Kidney epithelial cell (primary cell): ENCODE data around the gene SPATS1. TPM values are rescaled to one million over a fixed set of nuclear protein-coding genes. Genes with fewer than 3 reads are reported as not detected.
A peak's percentile ranks its signal among the peaks of the same experiment; 100 is the strongest.
"Not testable (repeated sequence)": the region's sequence is repeated elsewhere in the genome, so short reads cannot be mapped to it uniquely, and the experiment has no call there.

ENCODE experiments used
- DNase-seq: peaks from one replicate; pipeline ENCODE4 v3.0.0-alpha.2; 2010; ENCODE audit warnings: low read depth
- H3K27me3 ChIP-seq: 2 replicates; pipeline ENCODE4 v1.6.0; 2011; ENCODE audit warnings: low read length; ENCODE audit not compliant: control insufficient read depth, insufficient read depth
- H3K36me3 ChIP-seq: 2 replicates; pipeline ENCODE4 v1.5.1; 2011; ENCODE audit warnings: low read length; ENCODE audit not compliant: control insufficient read depth, insufficient read depth
- H3K4me3 ChIP-seq: 2 replicates; pipeline ENCODE4 v1.5.1; 2011; ENCODE audit warnings: low read depth, mild to moderate bottlenecking, control low read depth, low read length
- total RNA-seq: library from RNA; depleted of rRNA; stranded (reverse); fragments of >200 nt; gene quantifications from 2 replicates; pipeline ENCODE4 v1.2.3, GENCODE V29; 2015
- TF ChIP-seq, protein P1 (sequence below): IDR thresholded peaks from 2 replicates; pipeline ENCODE4 v1.5.1; 2011; ENCODE audit warnings: mild to moderate bottlenecking, moderate library complexity, low read length, control low read depth, inconsistent platforms; ENCODE audit not compliant: insufficient read depth, poor library complexity, severe bottlenecking

SPATS1 gene
- total RNA-seq, 1 donor from 2014 or later: not detected

DNA sequence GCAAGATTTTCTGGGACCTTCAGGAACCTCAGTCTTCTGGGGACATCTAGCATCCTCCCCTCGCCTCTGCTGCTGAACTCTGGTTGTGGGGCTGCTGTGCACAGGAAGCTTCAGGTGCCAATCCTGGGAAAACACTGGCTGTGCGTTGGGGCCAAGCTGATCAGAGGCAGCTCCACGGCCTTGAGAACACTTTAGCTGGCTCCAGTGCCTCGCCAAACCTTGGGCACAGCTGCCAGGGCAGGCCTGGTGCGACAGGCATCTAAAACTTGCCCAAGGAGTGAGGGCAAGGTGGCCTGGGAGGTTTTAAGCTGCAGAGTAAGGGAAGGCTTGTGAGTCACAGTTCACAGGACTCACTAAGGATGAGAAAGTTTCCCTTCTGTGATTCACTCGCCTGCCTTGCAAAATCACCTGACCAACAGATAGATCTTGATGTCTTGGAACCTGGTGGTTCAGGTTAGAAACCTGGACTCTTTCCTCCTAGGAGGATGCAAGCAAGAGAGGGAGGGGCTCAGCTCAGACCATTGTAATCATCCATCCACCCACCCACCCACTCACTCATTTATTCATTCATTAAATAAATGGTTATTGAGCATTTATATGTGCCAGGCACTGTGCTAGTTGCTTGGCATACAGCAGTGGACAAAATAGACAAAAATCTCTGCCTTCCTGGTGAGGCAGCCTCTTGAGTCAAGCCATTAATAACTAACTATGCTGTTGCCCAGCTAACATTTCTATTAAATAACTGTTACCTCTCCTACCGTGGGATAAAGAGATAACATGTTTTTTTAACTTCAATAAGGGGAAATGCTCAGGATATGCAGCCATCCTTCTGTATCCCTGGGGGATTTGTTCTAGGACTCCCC, 2.5 kb upstream of the SPATS1 start:
- peaks cover 32% of the 10 kb centered on the region for H3K27me3 ChIP-seq
- H3K36me3 ChIP-seq: no peaks in the 10 kb centered on the region
- no peak overlapping the region for H3K4me3 ChIP-seq
- peak; percentile 83 for DNase-seq
- TF ChIP-seq, protein P1, sequence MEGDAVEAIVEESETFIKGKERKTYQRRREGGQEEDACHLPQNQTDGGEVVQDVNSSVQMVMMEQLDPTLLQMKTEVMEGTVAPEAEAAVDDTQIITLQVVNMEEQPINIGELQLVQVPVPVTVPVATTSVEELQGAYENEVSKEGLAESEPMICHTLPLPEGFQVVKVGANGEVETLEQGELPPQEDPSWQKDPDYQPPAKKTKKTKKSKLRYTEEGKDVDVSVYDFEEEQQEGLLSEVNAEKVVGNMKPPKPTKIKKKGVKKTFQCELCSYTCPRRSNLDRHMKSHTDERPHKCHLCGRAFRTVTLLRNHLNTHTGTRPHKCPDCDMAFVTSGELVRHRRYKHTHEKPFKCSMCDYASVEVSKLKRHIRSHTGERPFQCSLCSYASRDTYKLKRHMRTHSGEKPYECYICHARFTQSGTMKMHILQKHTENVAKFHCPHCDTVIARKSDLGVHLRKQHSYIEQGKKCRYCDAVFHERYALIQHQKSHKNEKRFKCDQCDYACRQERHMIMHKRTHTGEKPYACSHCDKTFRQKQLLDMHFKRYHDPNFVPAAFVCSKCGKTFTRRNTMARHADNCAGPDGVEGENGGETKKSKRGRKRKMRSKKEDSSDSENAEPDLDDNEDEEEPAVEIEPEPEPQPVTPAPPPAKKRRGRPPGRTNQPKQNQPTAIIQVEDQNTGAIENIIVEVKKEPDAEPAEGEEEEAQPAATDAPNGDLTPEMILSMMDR: no peak

DNA sequence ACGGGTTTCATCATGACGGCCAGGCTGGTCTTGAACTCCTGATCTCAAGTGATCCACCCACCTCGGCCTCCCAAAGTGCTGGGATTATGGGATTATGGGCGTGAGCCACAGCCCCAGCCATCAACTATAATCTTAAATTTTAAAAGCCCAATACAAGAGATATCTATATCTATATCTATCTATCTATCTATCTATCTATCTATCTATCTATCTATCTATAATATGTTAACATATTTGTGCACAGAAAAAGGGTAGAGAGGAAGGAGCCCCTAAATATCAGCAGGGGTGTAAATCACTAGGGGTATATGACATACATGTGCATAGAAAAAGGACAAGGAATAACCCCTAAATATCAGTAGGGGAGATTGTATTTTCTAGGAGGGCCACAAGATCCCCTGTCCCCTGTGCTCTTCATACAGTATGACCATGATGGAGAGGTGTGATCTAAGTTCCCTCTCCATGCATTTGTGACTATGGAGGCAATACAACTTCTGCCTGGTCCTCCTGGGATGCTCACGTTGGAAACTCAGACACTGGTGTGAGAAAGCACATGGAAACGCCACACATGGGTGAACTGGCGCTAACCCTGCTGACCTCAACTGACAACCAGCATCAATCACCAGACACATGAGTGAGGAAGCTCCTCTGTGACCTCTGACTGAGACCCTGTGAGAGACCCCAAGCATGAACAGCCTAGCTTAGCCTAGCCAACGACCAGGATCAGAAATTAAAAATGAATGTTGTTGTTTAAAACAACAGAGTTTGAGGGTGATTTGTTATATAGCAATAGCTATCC, 1.2 kb upstream of the SPATS1 start:
- Histone ChIP-seq H3K27me3 (peaks cover 31% of the 10 kb centered on the region), H3K36me3 (no peaks in the 10 kb centered on the region), H3K4me3 (no peak overlapping the region)
- TF ChIP-seq, protein P1: no peak
- DNase-seq: no peak

DNA sequence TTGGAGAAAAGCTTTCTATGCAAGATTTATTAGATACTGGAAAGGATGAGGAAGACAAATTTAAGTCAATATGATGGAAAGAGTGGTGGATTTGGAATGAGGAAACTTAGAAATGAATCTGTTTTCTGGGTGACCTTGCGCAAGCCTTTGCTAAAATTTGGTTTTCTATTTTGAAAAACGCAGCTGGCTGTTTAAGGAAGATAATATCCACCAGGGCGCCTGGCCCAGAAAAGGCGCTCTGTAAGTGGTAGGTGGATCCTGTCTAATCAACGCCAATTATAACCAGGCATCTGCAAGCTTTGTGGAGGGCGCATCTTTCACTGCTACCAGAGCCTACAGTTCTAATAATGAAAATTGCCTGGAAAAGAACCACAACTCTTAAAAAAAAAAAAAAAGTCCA, 398 bp upstream of the SPATS1 start:
- no peak for DNase-seq
- no peak overlapping the region for H3K4me3 ChIP-seq
- peaks cover 31% of the 10 kb centered on the region for H3K27me3 ChIP-seq
- no peaks in the 10 kb centered on the region for H3K36me3 ChIP-seq
- TF ChIP-seq, protein P1: no peak

DNA sequence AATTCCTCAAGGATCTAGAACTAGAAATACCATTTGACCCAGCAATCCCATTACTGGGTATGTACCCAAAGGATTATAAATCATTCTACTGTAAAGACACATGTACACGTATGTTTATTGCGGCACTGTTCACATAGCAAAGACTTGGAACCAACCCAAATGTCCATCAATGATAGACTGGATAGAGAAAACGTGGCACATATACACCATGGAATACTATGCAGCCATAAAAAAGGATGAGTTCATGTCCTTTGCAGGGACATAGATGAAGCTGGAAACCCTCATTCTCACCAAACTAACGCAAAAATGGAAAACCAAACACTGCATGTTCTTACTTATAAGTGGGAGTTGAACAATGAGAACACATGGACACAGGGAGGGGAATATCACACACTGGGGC, 4.4 kb downstream of the SPATS1 start:
- not testable (repeated sequence) for H3K4me3 ChIP-seq, H3K36me3 ChIP-seq, DNase-seq
- H3K27me3 ChIP-seq: peaks cover 27% of the 10 kb centered on the region

DNA sequence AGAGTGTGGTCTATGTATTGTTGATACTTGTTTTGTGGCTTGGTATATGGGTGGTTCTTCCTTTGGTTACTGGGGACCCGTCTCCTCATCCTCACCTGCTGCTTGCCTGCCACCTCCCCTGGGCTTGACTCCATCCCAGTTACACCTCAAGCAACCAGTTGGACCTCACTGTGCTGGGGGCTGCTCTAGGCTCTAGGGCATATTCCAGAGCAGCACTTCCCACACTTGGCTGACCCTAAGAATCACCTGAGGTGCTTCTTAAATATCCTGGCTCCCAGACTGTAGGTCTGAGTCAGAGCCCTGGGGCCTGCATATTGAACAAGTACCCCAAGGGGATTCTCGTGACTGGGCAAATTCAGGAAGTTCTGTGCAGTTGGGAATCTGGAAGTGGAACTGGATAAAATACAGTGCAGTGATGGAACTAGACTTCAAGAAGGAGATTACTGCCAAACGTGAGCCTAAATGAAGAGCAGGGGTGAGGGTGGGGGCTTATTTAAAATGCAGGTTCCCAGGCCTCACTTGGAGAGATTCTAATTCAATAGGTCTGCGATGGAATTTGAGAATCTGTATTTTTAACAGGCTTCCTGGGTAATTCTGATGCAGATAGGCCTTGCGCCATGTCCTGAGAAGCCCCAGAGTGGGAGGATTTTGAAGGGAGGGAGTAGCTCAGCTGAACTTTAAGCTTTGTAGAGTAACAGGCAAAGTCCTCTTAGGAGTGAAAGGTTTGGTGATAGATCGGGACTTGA, 7.6 kb downstream of the SPATS1 start:
- H3K4me3 ChIP-seq: no peak overlapping the region
- DNase-seq: no peak
- H3K27me3 ChIP-seq: peaks cover under 1% of the 10 kb centered on the region
- TF ChIP-seq, protein P1: no peak
- no peaks in the 10 kb centered on the region for H3K36me3 ChIP-seq

DNA sequence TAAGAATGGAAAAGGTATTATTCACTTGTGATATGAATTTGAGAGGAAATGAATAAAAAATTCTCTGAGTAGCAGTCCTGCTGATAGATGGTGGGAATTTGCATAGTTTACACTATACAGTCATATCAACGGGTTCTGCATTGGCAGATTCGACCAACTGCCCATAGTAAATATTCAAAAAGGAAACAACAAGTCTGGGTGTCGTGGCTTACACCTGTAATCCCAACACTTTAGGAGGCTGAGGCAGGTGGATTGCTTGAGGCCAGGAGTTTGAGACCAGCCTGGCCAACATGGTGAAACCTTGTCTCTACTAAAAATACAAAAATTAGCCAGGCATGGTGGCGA, 8.2 kb downstream of the SPATS1 start:
- H3K27me3 ChIP-seq, H3K36me3 ChIP-seq: not testable (repeated sequence)

More for the DNA sequence above, 8.2 kb downstream of the SPATS1 start:
- not testable (repeated sequence) for DNase-seq, H3K4me3 ChIP-seq
